Cardiac muscle cell (in vitro differentiated cells and primary cell): Measurements from ENCODE around the gene SNX4. TPM values are rescaled to one million over a fixed set of nuclear protein-coding genes. Genes with fewer than 3 reads are reported as not detected.

Experiments
- DNase-seq, 2 donors: peaks; one replicate each; pipeline versions ENCODE4 v3.0.0 to v3.0.0-alpha.2; 2010 to 2017; ENCODE audit warnings: low read depth in 1 of 2, low spot score in 1 of 2
- H3K27ac ChIP-seq: fragments of 200-600 bp; sonication (generic); 2 replicates; pipeline ENCODE4 v1.5.1; 2016
- H3K27me3 ChIP-seq: fragments of 200-600 bp; sonication (generic); 2 replicates; pipeline ENCODE4 v1.6.0; 2016; ENCODE audit warnings: control low read depth
- H3K36me3 ChIP-seq: fragments of 200-600 bp; sonication (generic); 2 replicates; pipeline ENCODE4 v1.5.1; 2016; ENCODE audit warnings: control low read depth
- H3K4me1 ChIP-seq: fragments of 200-600 bp; sonication (generic); 2 replicates; pipeline ENCODE4 v1.8.1; 2017; ENCODE audit warnings: low read depth, mild to moderate bottlenecking, mixed run types
- H3K4me3 ChIP-seq: fragments of 200-600 bp; sonication (generic); 2 replicates; pipeline ENCODE4 v1.5.1; 2016; ENCODE audit warnings: mild to moderate bottlenecking
- H3K9me3 ChIP-seq: fragments of 200-600 bp; sonication (generic); 2 replicates; pipeline ENCODE4 v1.5.1; 2017; ENCODE audit warnings: low read depth, mild to moderate bottlenecking, control low read depth
- CTCF ChIP-seq: IDR thresholded peaks from 2 replicates; pipeline ENCODE4 v1.5.1; 2012; ENCODE audit warnings: low read depth, mild to moderate bottlenecking, low read length
- polyA plus RNA-seq: library from polyadenylated mRNA; unstranded; fragments of >200 nt; fragmentation: Nextera tagmentation; extraction: Ambion mirVana; gene quantifications from 2 replicates; pipeline ENCODE4 v1.2.1, GENCODE V29; 2016
- total RNA-seq: library from RNA; depleted of rRNA; stranded (reverse); fragments of >200 nt; gene quantifications from 2 replicates; pipeline ENCODE4 v1.2.3, GENCODE V29; 2016

Gene SNX4
- total and polyA plus RNA-seq, 2 experiments from 2014 or later: 43.5 to 63.8 TPM

- Histone ChIP-seq H3K27ac (peak overlapping the region; percentile 22), H3K9me3 (no peaks in the 10 kb centered on the region), H3K36me3 (peaks cover 9% of the 10 kb centered on the region), H3K27me3 (no peaks in the 10 kb centered on the region), H3K4me3 (no peak overlapping the region), H3K4me1 (peaks cover 25% of the 10 kb centered on the region)
- DNase-seq: no peak
- TF ChIP-seq CTCF: no peak
Observed at GRCh38 chr3:125461896-125462295, 58.1 kb downstream of the SNX4 start.

GRCh38 chr3:125460233-125460632, 59.8 kb downstream of the SNX4 start:
- TF ChIP-seq CTCF: no peak
- peak overlapping the region; percentile 70 for H3K27ac ChIP-seq
- H3K36me3 ChIP-seq: peaks cover 14% of the 10 kb centered on the region
- peak in 1 of 2 donors; percentile 18 for DNase-seq
- peaks cover 25% of the 10 kb centered on the region for H3K4me1 ChIP-seq
- H3K9me3 ChIP-seq: no peaks in the 10 kb centered on the region
- no peak overlapping the region for H3K4me3 ChIP-seq
- H3K27me3 ChIP-seq: no peaks in the 10 kb centered on the region

GRCh38 chr3:125443923-125444322, 76.1 kb downstream of the SNX4 start:
- H3K36me3 ChIP-seq: peaks cover 17% of the 10 kb centered on the region
- no peaks in the 10 kb centered on the region for H3K27me3 ChIP-seq
- TF ChIP-seq CTCF: no peak
- H3K4me3 ChIP-seq: no peak overlapping the region
- DNase-seq: peak in 1 of 2 donors; percentile 73
- H3K4me1 ChIP-seq: no peaks in the 10 kb centered on the region
- H3K27ac ChIP-seq: no peak overlapping the region
- no peaks in the 10 kb centered on the region for H3K9me3 ChIP-seq

GRCh38 chr3:125442506-125442905, 77.5 kb downstream of the SNX4 start:
- Histone ChIP-seq H3K27ac (no peak overlapping the region), H3K9me3 (no peaks in the 10 kb centered on the region), H3K27me3 (no peaks in the 10 kb centered on the region), H3K4me1 (no peaks in the 10 kb centered on the region), H3K36me3 (peaks cover 11% of the 10 kb centered on the region), H3K4me3 (no peak overlapping the region)
- TF ChIP-seq CTCF: no peak
- DNase-seq: no peak

GRCh38 chr3:125440970-125441369, 79.0 kb downstream of the SNX4 start:
- no peak for TF ChIP-seq CTCF
- Histone ChIP-seq H3K4me1 (no peaks in the 10 kb centered on the region), H3K27ac (peak overlapping the region; percentile 3), H3K9me3 (no peaks in the 10 kb centered on the region), H3K36me3 (no peaks in the 10 kb centered on the region), H3K4me3 (no peak overlapping the region), H3K27me3 (no peaks in the 10 kb centered on the region)
- DNase-seq: no peak

- H3K27me3 ChIP-seq: no peaks in the 10 kb centered on the region
- no peaks in the 10 kb centered on the region for H3K9me3 ChIP-seq
- no peaks in the 10 kb centered on the region for H3K4me1 ChIP-seq
- no peak overlapping the region for H3K4me3 ChIP-seq
- no peak for TF ChIP-seq CTCF
- peak in 1 of 2 donors; percentile 12 for DNase-seq
- H3K36me3 ChIP-seq: no peaks in the 10 kb centered on the region
- H3K27ac ChIP-seq: peak overlapping the region; percentile 3
Observed at GRCh38 chr3:125440559-125440955, 79.4 kb downstream of the SNX4 start.
